HG03354 (cell line): ENCODE measurements around the gene FARS2.
"Not testable (repeated sequence)": the region's sequence is repeated elsewhere in the genome, so short reads cannot be mapped to it uniquely, and the experiment has no call there.

Experiments used
- ATAC-seq: cut with Tn5 transposase; IDR thresholded peaks from one replicate; pipeline ENCODE4 v1.9.1; 2021; ENCODE audit warnings: mild to moderate bottlenecking; ENCODE audit not compliant: unreplicated experiment, poor library complexity, severe bottlenecking

Gene FARS2

DNA sequence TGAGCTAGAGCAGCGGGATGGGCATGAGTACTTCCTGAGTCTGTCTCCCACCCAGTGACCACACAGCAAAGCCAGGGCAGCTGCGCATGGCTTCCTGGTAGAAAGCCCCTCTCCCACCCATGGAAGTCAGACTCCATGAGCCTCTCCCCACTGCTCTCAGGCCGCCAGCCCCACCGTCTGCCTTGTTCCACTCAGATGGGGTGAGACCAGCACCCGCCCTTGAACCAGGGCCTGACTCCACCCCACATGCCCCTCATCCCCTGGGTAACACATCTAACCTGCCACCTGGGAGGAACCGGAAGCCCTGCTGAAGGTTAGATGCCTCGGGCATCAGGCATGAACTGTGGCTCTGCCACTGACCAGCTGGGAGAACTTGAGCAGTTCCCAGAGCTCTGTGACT lies 517.6 kb downstream of the FARS2 start:
- no peak for ATAC-seq

DNA sequence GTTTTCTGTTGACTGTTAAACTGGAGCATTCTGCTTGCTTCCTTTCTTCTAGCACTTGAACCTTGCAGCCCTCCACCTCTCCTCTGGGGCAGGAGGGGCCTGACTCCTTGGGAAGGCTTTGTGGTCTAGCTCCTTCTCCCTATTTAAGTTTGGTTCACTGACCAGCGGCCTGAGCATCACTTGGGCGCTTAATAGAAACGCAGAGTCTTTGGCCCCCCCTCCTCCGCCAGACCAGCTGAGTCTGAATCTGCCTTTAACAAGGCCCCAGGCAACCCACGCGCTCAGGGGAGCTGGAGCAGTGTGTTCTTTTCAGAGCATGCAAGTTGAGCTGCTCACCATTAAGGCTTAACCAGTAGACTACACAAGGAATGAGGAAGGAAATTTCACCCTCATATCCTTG lies 519.7 kb downstream of the FARS2 start:
- no peak for ATAC-seq

DNA sequence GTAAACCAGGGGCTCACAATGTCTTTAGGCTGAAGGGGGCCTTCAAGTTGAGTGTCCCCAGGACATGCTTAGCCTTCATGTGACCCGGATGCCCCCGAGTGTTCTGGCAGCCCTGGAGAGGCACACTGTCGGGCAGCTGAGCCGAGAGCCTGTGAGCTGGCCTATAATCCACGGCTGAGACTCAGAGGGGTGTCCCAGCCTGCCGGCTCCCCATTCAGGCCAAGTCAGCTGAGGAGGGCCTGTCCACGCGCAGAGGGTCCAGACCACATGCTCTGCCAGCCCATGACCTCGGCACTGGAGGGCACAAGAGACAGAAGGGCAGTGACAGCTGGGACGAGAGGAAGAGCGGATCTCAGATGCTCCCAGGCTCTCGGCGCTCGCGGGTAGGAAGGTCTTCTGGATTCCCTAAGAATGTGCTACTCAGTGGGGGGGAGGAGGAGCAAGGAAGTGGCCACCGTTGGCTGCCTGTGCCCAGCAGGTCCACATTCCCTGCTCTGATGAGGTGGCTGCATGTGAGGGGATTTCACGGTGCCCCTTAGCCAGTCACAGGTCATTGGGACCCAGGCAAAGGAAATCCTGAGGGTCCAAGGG lies 520.7 kb downstream of the FARS2 start:
- ATAC-seq: no peak

DNA sequence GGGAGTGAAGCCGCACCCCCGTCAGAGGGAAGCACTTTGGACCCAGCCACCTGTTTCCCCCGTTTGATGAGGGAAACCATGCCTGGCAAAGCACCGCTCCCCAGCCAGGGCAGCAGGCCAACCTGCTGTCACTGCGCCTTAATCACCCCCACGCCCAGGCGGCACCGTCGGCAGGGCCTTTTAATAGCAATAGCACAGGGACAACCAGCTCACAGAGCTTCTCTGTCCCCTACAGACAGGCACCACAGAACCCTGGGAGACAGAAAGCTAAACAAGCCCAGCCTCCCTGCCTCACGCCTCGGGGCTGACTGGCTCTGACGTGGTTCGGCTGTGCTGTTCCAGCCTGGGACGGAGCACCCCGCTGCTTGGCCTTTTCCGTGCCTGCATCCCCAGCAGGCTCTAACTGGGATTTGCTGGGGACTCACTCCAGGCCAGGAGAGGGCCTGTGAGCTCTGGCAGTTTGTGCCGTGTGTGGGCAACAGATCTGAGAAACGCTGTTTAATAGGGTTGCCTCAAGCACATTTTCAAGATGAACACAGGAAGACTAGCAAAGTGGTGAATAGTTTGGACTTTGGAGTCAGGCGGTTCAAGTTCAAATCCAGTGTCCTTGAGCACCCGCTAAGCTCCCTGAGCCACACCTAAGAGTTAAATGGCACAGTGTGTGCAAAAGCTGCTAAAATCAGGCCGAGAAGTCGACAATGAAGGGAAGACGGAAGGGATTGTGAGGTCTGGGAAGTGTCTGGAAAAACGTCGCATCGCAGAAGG lies 521.7 kb downstream of the FARS2 start:
- no peak for ATAC-seq

DNA sequence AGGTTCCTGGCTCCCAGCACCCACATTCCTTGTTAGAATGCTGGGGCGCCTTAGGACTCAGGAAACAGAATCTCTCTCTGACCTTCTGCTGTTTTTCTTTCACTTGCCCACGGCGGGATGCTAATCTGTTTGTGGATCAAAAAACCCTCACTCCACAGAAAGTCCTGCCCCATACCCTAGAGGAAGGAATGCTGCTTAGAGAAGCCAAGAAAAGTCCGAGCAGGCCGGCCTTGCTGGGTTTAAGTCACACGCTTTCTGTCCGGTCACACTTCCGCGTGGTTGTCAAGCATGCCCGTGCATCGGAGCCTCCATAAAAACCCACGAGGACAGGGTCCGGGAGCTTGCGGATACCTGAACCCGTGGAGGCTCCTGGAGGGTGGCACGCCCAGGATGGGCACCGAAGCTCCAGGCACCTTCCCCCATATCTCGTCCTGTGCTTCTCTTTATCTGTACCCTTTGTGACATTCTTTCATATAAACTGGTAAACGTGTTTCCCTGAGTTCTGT lies 522.3 kb downstream of the FARS2 start:
- no peak for ATAC-seq

DNA sequence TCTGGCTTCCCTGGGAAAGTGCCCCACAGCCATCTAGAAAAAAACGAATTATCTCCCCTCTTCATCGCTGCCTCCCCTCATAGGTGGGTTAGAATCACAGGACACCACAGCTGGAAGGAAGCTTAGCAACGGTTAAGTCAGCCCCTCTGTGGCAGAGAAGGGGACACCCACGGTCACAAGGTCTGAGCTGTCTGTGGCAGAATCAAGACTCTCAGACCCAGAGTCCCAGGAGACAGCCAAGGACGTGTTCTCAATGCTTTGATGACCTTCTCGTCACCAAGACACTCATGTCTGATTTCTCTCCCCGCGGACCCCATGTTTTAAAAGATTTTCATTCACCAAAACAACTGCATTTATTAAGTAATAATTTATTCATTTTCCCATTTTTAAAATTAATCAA lies 523.9 kb downstream of the FARS2 start:
- ATAC-seq: no peak

DNA sequence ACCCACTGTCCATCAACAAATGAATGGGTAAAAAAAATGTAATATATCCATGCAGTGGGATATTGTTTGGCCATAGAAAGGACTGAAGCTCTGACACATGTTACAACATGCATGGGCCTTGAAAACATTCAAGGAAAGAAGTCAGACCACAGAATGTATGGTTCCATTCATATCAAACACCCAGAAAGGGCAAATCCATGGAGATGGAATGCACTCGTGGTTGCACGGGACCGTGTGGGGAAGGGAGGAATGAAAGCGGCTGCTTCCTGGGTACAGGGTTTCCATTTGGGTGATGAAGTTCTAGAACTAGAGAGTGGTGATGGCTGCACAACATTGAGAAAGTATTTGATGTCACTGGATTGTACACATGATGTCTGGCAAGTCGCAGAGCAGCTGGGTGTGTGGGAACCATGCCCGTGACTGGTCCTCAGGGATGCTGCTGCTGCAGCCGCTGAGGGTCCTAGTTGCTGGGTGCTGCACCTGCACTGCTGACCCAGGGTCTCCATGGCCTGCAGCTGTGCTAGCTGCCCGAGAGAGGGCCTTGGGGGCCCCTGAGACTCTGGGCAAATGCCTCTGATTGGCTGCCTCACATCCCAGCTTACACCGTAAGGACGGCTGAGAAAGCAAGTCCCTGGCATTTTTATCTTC lies 525.1 kb downstream of the FARS2 start:
- ATAC-seq: no peak

DNA sequence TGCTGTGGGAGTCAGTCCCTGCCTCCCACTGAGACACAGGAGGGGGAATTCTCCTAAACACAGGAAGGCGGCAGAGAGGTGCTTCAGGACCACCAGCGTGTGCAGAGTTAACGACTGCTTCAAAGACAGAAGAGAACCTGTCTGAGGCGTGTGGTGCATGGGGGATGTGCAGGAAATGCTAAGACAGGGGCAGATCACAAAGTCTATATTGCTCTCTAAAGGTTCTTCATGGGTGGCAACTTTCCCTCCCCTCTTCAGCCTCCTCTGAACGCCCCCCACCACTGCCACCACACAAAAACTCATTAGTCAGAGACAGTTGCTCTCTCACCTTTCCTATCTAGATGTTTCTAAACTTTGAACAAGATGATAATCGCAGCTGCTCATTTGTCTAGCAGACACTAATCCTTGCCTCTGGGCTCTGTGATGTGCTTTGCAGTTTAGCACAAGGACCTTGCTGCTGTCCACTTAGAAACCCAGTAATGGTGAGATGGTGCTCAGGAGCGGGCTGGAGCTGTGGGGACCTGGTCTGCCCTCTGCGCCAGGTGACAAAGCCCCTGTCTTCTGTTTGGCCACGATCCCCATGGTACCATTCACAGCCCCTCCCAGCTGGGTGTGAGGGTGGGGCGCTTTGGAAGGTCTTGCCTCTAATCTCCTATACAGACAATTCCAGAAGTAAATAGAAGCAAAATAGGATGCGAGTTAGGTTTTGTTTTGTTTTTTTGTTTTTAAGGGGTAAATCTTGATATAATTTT lies 525.8 kb downstream of the FARS2 start:
- ATAC-seq: no peak

DNA sequence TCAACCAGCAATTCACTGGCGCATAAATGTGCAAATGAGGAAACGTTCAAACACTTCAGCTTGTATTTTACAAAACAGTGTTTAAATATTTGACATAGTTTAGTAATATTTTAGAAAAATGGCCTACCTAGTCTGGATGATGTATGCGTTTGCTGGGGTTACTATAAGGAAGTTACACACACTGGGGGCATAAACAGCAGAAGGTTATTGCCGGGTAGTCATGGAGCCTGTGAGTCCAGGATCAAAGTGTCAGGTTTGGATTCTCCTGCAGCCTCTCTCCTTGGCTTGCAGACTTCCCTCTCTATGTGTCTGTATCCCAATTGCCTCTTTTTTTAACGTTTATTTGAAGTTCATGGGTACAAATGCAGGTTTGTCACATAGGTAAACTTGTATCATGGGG lies 528.1 kb downstream of the FARS2 start:
- ATAC-seq: not testable (repeated sequence)

DNA sequence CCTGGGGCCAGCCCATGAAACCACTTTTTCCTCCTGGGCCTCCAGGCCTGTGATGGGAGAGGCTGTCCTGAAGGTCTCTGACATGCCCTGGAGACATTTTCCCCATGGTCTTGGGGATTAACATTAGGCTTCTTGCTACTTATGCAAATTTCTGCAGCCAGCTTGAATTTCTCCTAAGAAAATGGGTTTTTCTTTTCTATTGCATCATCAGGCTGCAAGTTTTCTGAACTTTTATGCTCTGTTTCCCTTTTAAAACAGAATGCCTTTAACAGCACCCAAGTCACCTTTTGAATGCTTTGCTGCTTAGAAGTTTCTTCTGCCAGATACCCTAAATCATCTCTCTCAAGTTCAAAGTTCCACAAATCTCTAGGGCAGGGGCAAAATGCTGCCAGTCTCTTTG lies 535.2 kb downstream of the FARS2 start:
- not testable (repeated sequence) for ATAC-seq

DNA sequence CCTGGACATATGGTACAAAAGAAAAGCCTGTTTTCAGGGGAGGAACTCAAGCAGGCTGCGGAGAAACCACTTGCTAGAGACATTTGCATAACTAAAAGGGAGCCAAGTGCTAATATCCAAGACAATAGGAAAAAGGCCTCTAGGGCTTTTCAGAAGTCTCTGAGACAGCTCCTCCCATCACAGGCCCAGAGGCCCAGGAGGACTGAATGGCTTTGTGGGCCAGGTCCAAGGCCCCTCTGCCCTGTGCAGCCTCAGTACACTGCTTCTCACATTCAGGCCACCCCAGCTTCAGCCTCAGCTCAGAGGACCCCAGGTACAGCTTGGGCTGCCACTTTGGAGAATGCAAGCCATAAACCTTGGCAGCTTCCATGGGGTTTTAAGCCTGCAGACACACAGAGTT lies 545.1 kb downstream of the FARS2 start:
- not testable (repeated sequence) for ATAC-seq

DNA sequence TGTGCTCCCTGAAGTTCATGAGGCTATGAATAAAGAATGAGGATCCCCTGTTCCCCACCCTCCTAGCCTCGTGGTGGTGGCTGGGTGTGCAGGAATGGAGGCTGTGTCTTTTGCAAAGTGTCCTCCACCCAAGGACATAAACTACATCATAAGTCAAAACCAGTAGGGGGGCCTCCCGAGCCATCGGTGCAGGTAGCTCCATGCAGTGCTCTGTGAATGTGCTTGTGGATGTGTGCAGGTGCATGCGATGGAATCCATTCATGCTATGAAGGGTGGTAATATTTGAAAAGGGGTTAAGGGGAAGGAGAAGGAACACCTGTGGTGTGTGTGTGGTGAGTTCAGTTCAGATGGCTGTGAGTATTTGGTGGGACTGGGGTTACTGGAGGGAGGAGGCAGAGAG lies 548.1 kb downstream of the FARS2 start:
- ATAC-seq: no peak

DNA sequence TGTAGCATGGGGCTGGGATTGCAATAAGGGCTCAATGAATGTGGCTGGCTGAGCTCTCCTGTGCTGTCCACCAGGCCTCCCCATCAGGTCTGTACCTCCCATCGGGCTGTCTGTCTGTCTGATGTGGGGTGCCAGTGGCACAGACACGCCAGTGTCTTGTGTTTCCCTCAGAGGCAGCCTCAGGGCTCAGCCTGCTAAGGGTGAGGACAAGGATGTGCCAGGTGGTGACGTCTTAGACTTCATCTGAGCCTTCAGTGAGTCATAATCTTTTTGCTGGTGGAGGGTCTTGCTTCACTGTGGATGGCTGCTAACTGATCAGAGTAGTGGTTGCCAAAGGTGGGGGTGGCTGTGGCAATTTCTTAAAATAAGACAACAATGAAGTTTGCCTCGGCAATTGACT lies 550.7 kb downstream of the FARS2 start:
- ATAC-seq: no peak

DNA sequence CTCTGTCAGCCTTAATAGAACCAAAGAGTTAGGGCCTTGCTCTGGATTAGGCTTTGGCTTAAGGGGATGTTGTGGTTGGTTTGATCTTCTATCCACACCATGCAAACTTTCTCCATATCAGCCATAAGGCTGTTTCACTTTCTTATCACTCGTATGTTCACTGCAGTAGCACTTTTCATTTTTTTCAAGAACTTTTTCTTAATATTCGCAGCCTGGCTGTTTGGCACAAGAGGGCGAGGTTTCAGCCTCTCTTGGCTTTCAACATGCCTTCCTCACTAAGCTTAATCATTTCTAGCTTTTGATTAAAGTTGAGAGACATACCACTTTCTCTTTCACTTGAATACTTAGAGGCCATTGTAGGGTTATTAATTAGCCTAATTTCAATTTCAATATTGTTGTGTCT lies 552.3 kb downstream of the FARS2 start:
- ATAC-seq: peak; percentile 88

DNA sequence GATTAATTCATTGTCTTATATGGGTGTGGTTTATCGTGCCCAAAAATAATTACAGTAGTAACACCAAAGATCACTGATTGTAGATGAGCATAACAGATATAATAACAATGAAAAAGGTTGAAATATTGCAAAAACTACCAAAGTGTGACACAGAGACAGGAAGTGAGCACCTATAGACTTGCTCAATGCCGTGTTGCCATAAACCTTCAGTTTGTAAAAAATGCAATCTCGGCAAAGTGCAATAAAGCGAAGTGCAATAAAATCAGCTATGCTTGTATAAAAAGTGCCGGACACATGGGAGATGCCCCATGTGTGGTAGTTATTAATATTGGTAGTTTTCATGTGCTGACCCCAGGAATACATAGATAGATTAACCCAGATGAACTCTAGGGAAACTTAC lies 552.8 kb downstream of the FARS2 start:
- peak; percentile 21 for ATAC-seq

DNA sequence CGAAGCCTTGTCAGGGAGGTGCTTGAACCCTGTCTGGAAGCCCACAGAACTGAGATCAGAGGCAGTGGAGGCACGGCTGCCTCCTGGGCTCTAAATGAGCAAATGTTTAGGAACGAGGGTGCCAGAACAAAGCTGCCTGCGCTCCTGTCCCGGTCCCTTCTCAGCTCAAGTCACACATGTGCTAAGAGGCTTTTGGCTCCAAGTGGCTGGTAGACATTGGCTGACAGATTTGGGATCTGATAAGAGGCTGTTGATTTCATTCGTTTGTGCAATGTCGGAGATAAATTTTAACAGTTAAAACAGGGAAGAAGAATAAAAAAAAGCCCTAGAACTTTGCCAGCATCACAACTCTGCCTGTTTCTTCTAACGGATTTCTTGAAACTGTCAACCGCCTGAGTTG lies 553.6 kb downstream of the FARS2 start:
- no peak for ATAC-seq

DNA sequence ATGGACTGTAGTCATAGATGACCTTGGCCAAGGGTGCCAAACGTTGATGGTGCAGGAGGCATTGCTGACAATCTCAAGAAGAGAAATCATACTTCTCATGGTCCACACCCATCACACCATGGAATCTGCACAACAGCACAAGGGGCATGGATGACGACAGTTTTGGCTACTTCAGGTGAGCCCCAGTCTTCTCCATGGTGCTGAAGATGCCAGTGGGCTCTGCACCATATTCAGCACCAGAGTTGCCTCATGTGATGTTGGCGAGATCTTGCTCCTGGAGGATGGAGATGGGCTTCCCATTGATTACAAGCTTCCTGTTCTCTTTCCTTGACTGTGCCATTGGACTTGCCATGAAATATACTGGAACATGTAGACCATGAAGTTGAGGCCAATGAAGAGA lies 556.6 kb downstream of the FARS2 start:
- no peak for ATAC-seq

DNA sequence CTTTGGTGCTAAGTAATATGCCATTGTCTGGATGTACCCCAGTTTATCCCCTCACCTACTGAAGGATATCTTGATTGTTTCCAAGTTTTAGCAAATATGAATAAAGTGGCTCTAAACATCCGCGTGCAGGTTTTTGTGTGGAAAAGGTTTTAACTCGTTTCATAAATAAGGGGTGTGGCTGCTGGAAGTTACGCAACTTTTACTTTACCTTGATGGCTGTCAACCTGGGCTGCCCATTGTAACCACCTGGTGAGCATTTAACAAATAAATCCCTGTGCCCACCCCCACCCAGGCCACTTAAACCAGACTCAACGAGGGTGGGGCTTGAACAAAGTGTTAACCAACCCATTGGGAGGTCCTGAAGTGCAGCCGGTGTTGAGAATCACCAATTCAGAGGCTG lies 557.6 kb downstream of the FARS2 start:
- ATAC-seq: no peak
